GM12878 (cell line): ENCODE results near the gene SMARCB1. TPM values are rescaled to one million over a fixed set of nuclear protein-coding genes. Genes with fewer than 3 reads are reported as not detected.

ENCODE experiments used
- ATAC-seq: fragments of 200-7000 bp; cut with Tn5 transposase; 3 replicates; pipeline ENCODE4 v1.9.1; 2020; ENCODE audit warnings: mild to moderate bottlenecking, moderate library complexity
- BruUV-seq: library from RNA; stranded (reverse); fragments of 400-500 nt; replicated peaks from 2 replicates; lab custom pipeline; 2021; lab: Mats Ljungman, UMichigan
- CTCF ChIA-PET: fragments of 300-600 bp; sonication (Branson Sonifier 250); formaldehyde crosslinking; extraction: SDS; loops from one replicate; lab custom pipeline; 2021; ENCODE audit warnings: inconsistent platforms; lab: Yijun Ruan, JAX
- POLR2A ChIA-PET: fragments of 350-600 bp; formaldehyde crosslinking; extraction: SDS; loops from one replicate; lab custom pipeline; 2021; ENCODE audit warnings: inconsistent platforms; lab: Charles Lee
- RAD21 ChIA-PET: fragments of 300-600 bp; sonication (Branson Sonifier 250); formaldehyde crosslinking; loops from one replicate; lab custom pipeline; 2023; ENCODE audit warnings: antibody characterized with exemption; ENCODE audit not compliant: unreplicated experiment; lab: Charles Lee
- SMC1A ChIA-PET: fragments of 300-600 bp; sonication (Branson Sonifier 250); formaldehyde crosslinking; loops from one replicate; lab custom pipeline; 2023; ENCODE audit not compliant: unreplicated experiment, uncharacterized antibody; lab: Charles Lee
- DNase-seq: peaks from one replicate; pipeline ENCODE4 v3.0.0-alpha.2; 2011; ENCODE audit warnings: low read depth, low spot score
- FAIRE-seq: peaks from 3 replicates; lab custom pipeline; 2011; peaks lifted over from hg19 to GRCh38; lab: Jason Lieb, UNC
- H2AFZ ChIP-seq: 2 replicates; pipeline ENCODE4 v1.6.0; 2011; ENCODE audit warnings: low read depth, low read length, control low read depth; ENCODE audit not compliant: control insufficient read depth
- H3K27ac ChIP-seq: 2 replicates; pipeline ENCODE4 v1.5.1; 2011; ENCODE audit warnings: control low read depth; ENCODE audit not compliant: control insufficient read depth, insufficient read depth
- H3K27me3 ChIP-seq, 2 experiments: replicated peaks in 1 of 2; 2 replicates each; pipeline versions ENCODE4 v1.6.0 to v1.6.1; 2011; ENCODE audit warnings: low read length in 1 of 2; ENCODE audit not compliant: control insufficient read depth in 2 of 2, insufficient read depth in 2 of 2
- H3K36me3 ChIP-seq, 2 experiments: 2 replicates each; pipeline ENCODE4 v1.5.1; 2011; ENCODE audit warnings: low read length in 1 of 2; ENCODE audit not compliant: control insufficient read depth in 2 of 2, insufficient read depth in 2 of 2
- H3K4me1 ChIP-seq: 2 replicates; pipeline ENCODE4 v1.6.1; 2011; ENCODE audit warnings: mild to moderate bottlenecking, low read length, moderate library complexity, mixed read lengths; ENCODE audit not compliant: control insufficient read depth, insufficient read depth
- H3K4me2 ChIP-seq: 2 replicates; pipeline ENCODE4 v1.6.0; 2011; ENCODE audit warnings: control low read depth; ENCODE audit not compliant: control insufficient read depth, insufficient read depth
- H3K4me3 ChIP-seq: fragments of 200-600 bp; sonication (generic); 2 replicates; pipeline ENCODE4 v1.5.1; 2016
- H3K79me2 ChIP-seq: 2 replicates; pipeline ENCODE4 v1.6.0; 2011; ENCODE audit warnings: low read length; ENCODE audit not compliant: control insufficient read depth, insufficient read depth
- H3K9ac ChIP-seq: 2 replicates; pipeline ENCODE4 v1.8.0; 2011; ENCODE audit warnings: low read length, control low read depth, mixed read lengths; ENCODE audit not compliant: control insufficient read depth, insufficient read depth
- H3K9me3 ChIP-seq: replicated peaks from 3 replicates; pipeline ENCODE4 v1.5.1; 2011; ENCODE audit warnings: mild to moderate bottlenecking, low read length; ENCODE audit not compliant: control insufficient read depth, insufficient read depth
- H4K20me1 ChIP-seq: 2 replicates; pipeline ENCODE4 v1.6.0; 2011; ENCODE audit not compliant: control insufficient read depth, insufficient read depth
- CHD1 ChIP-seq: IDR thresholded peaks from 2 replicates; pipeline ENCODE4 v1.6.1; 2012; ENCODE audit warnings: low read depth, low read length, improper control_type of control experiment
- DPF2 ChIP-seq: fragments of 450-650 bp; IDR thresholded peaks from 2 replicates; pipeline ENCODE4 v1.6.1; 2017; ENCODE audit warnings: mild to moderate bottlenecking
- EED ChIP-seq: sonication (generic); IDR thresholded peaks from 2 replicates; pipeline ENCODE4 v1.6.1; 2016; ENCODE audit warnings: antibody characterized with exemption, low read depth
- NFYB ChIP-seq: IDR thresholded peaks from 2 replicates; pipeline ENCODE4 v1.6.1; 2011; ENCODE audit warnings: low read depth, mild to moderate bottlenecking, low read length, improper control_type of control experiment, moderate library complexity; ENCODE audit not compliant: insufficient read depth
- NR2F1 ChIP-seq: fragments of 450-650 bp; conservative IDR thresholded peaks from 2 replicates; pipeline ENCODE4 v1.6.1; 2017; ENCODE audit warnings: mild to moderate bottlenecking
- NRF1 ChIP-seq: conservative IDR thresholded peaks from 2 replicates; pipeline ENCODE4 v1.6.1; 2011; ENCODE audit warnings: mild to moderate bottlenecking, low read depth, low read length, improper control_type of control experiment
- PKNOX1 ChIP-seq: fragments of 450-650 bp; IDR thresholded peaks from 2 replicates; pipeline ENCODE4 v1.6.1; 2016; ENCODE audit warnings: mild to moderate bottlenecking
- POLR2AphosphoS2 ChIP-seq: IDR thresholded peaks from 2 replicates; pipeline ENCODE4 v1.6.1; 2011; ENCODE audit warnings: low read depth, mild to moderate bottlenecking, low read length, improper control_type of control experiment, moderate library complexity
- SUPT20H ChIP-seq: IDR thresholded peaks from 2 replicates; pipeline ENCODE4 v1.6.1; 2011; ENCODE audit warnings: low read depth, mild to moderate bottlenecking, low read length, moderate library complexity, borderline replicate concordance; ENCODE audit not compliant: control insufficient read depth
- USF1 ChIP-seq: IDR thresholded peaks from 2 replicates; pipeline ENCODE4 v1.6.1; 2011; ENCODE audit warnings: borderline replicate concordance, low read depth, mild to moderate bottlenecking, moderate library complexity, mixed read lengths, low read length; ENCODE audit not compliant: insufficient read depth; ENCODE audit errors: extremely low read length
- WGBS: methylation state at CpG from one replicate; pipeline ENCODE4 v1.1.6; 2016; ENCODE audit warnings: low lambda C conversion rate; ENCODE audit not compliant: insufficient replicate concordance, insufficient coverage; ENCODE audit errors: missing lambda C conversion rate; 5-methylcytosine and 5-hydroxymethylcytosine counted together
- in situ Hi-C: fragments of 300-500 bp; cut with MboI; formaldehyde crosslinking; loops from 9 replicates; pipeline ENCODE4 v1.14.3; 2018; ENCODE audit warnings: mixed read lengths
- intact Hi-C: fragments of 100-400 bp; cut with micrococcal nuclease; formaldehyde crosslinking; loops from one replicate; pipeline ENCODE4 v1.14.2; 2022; ENCODE audit not compliant: unreplicated experiment
- polyA plus RNA-seq, 11 experiments: library from polyadenylated mRNA; depleted of rRNA in 4 of 11; unstranded in 6 of 11; stranded (reverse) in 5 of 11; fragments of >200 nt; fragmentation: Nextera tagmentation in 4 of 11; fragmentation: Illumina TruSeq in 1 of 11; extraction: Ambion mirVana in 4 of 11; extraction: Trizol in 1 of 11; gene quantifications; 1 replicate in 1 of 11; 2 replicates in 10 of 11; pipeline versions ENCODE4 v1.2.1 to v1.2.3, GENCODE V29; 2011 to 2016; ENCODE audit warnings: inconsistent platforms in 2 of 11, missing spikeins in 2 of 11, low read depth in 1 of 11
- total RNA-seq, 4 experiments: library from RNA; depleted of rRNA in 3 of 4; stranded (reverse); fragments of >200 nt in 3 of 4; fragmentation: Illumina TruSeq in 1 of 4; extraction: Trizol in 1 of 4; gene quantifications; 2 replicates each; pipeline versions ENCODE4 v1.2.1 to v1.2.3, GENCODE V29; 2013 to 2021

SMARCB1 gene
- total and polyA plus RNA-seq, 10 of the 15 experiments (the other 5 are each of a cell fraction or from before 2014, with no cell fraction given), result 9.1 to 215 (median 183) TPM

GRCh38 chr22:23825246-23825905, 38.6 kb downstream of the SMARCB1 start:
- H3K36me3 ChIP-seq, result peaks cover 41 to 61% of the 10 kb centered on the region in 2 experiments
- no peak overlapping the region for H3K4me2 ChIP-seq
- ChIA-PET CTCF (interaction anchor here (1.3 to 2.0 kb wide), 2 partner anchors 10 to 50 kb away, joined by 3 to 4 read pairs; no protein-coding TSS in a partner anchor), POLR2A (interaction anchor here (1.8 kb wide), 1 partner anchor 19 kb away, joined by 4 read pairs; no protein-coding TSS in a partner anchor), SMC1A (interaction anchor here (1.1 kb wide), 2 partner anchors 22 to 25 kb away, joined by 3 read pairs; no protein-coding TSS in a partner anchor), RAD21 (no interaction called here)
- no peak overlapping the region for H3K9ac ChIP-seq
- no peak overlapping the region for H3K4me3 ChIP-seq
- no peaks in the 10 kb centered on the region for H3K9me3 ChIP-seq
- H3K79me2 ChIP-seq, result no peaks in the 10 kb centered on the region; the same call in none of the 2 replicates
- in situ Hi-C loops (no loop called here), intact Hi-C loops (no loop called here)
- WGBS, result 96% methylated on average over 12 of the region's 12 CpGs
- TF ChIP-seq SUPT20H (no peak), PKNOX1 (no peak), USF1 (no peak), DPF2 (no peak), CHD1 (no peak), NRF1 (no peak), NR2F1 (no peak), NFYB (no peak), POLR2AphosphoS2 (no peak), EED (no peak)
- no peak for ATAC-seq
- no peaks in the 10 kb centered on the region for H3K27me3 ChIP-seq
- H3K27ac ChIP-seq, result peak overlapping the region; percentile 68
- H4K20me1 ChIP-seq, result no peaks in the 10 kb centered on the region; the same call in 1 of the 2 replicates
- no TSS peak for BruUV-seq
- no peak for DNase-seq
- no peak for FAIRE-seq
- no peak overlapping the region for H2AFZ ChIP-seq
- H3K4me1 ChIP-seq, result peaks cover 3% of the 10 kb centered on the region
